HCT116 (cell line): ENCODE results near the gene SUPT3H. TPM values are rescaled to one million over a fixed set of nuclear protein-coding genes. Genes with fewer than 3 reads are reported as not detected.

ENCODE experiments used
- ATAC-seq: fragments of 200-7000 bp; cut with Tn5 transposase; 2 replicates; pipeline ENCODE4 v1.9.1; 2020; ENCODE audit warnings: mild to moderate bottlenecking, moderate library complexity
- BruUV-seq: library from RNA; stranded (reverse); fragments of 400-500 nt; replicated peaks from 2 replicates; lab custom pipeline; 2021; lab: Mats Ljungman, UMichigan
- CTCF ChIA-PET: fragments of 300-600 bp; sonication (Branson Sonifier 250); formaldehyde crosslinking; loops from one replicate; lab custom pipeline; 2021; ENCODE audit warnings: antibody characterized with exemption; lab: Charles Lee
- POLR2A ChIA-PET: fragments of 300-600, 350-600 bp; sonication (Branson Sonifier 250); formaldehyde crosslinking; loops from one replicate; lab custom pipeline; 2021; ENCODE audit warnings: antibody characterized with exemption; lab: Charles Lee
- RAD21 ChIA-PET, 2 experiments: fragments of 300-600 bp; sonication (Branson Sonifier 250); formaldehyde crosslinking; loops; one replicate each; lab custom pipeline; 2023; ENCODE audit warnings: low total read pairs in 2 of 2; ENCODE audit not compliant: uncharacterized antibody in 2 of 2, unreplicated experiment in 2 of 2, low non-redundant PET in 1 of 2; lab: Charles Lee
- DNase-seq: peaks from one replicate; pipeline ENCODE4 v3.0.0-alpha.2; 2010; ENCODE audit warnings: low read depth, low spot score
- H2AFZ ChIP-seq: fragments of 200-600 bp; shearing (Covaris generic), sonication (generic); 2 replicates; pipeline ENCODE4 v1.6.1; 2017; ENCODE audit warnings: low read depth, mixed run types, mixed read lengths, antibody characterized with exemption, low read length; ENCODE audit not compliant: poor library complexity, severe bottlenecking
- H3K27ac ChIP-seq: 2 replicates; pipeline ENCODE4 v1.5.1; 2012; ENCODE audit warnings: low read depth, low read length
- H3K27me3 ChIP-seq: fragments of 200-600 bp; sonication (generic); 2 replicates; pipeline ENCODE4 v1.6.1; 2016; ENCODE audit warnings: mixed run types, low read length, mixed read lengths; ENCODE audit not compliant: insufficient read depth
- H3K36me3 ChIP-seq, 2 experiments: fragments of 200-500 bp in 1 of 2; fragments of 200-600 bp in 1 of 2; sonication (Bioruptor generic) in 1 of 2; sonication (generic) in 1 of 2; 2 replicates each; pipeline versions ENCODE4 v1.5.1 to v1.6.1; 2014 to 2016; ENCODE audit warnings: low read length in 2 of 2, inconsistent platforms in 1 of 2, mixed read lengths in 1 of 2, mixed run types in 1 of 2; ENCODE audit not compliant: insufficient read depth in 2 of 2, control insufficient read depth in 1 of 2
- H3K4me1 ChIP-seq, 2 experiments: fragments of 200-600 bp in 1 of 2; sonication (generic) in 1 of 2; 2 replicates each; pipeline versions ENCODE4 v1.5.1 to v1.6.1; 2012 to 2017; ENCODE audit warnings: low read length in 2 of 2, inconsistent platforms in 1 of 2, mild to moderate bottlenecking in 1 of 2, mixed read lengths in 1 of 2, mixed run types in 1 of 2, moderate library complexity in 1 of 2; ENCODE audit not compliant: insufficient read depth in 2 of 2, control insufficient read depth in 1 of 2
- H3K4me2 ChIP-seq: fragments of 200-600 bp; sonication (generic); 2 replicates; pipeline ENCODE4 v1.6.1; 2017; ENCODE audit warnings: mixed run types, low read length, mixed read lengths
- H3K4me3 ChIP-seq, 2 experiments: fragments of 200-600 bp in 1 of 2; sonication (generic) in 1 of 2; replicated peaks in 1 of 2; 2 replicates each; pipeline ENCODE4 v1.5.1; 2011 to 2016; ENCODE audit warnings: low read length in 2 of 2, control low read depth in 1 of 2, low read depth in 1 of 2, mild to moderate bottlenecking in 1 of 2, mixed read lengths in 1 of 2, mixed run types in 1 of 2
- H3K79me2 ChIP-seq: fragments of 200-600 bp; sonication (generic); 2 replicates; pipeline ENCODE4 v1.6.1; 2017; ENCODE audit warnings: mild to moderate bottlenecking, mixed run types, low read length, moderate library complexity, mixed read lengths; ENCODE audit not compliant: insufficient read depth
- H3K9ac ChIP-seq: fragments of 200-600 bp; sonication (generic); 2 replicates; pipeline ENCODE4 v1.6.1; 2016; ENCODE audit warnings: low read length, mixed read lengths
- H3K9me2 ChIP-seq: fragments of 200-600 bp; sonication (generic), shearing (Covaris generic); 2 replicates; pipeline ENCODE4 v1.6.1; 2017; ENCODE audit warnings: mixed run types, mild to moderate bottlenecking, moderate library complexity; ENCODE audit not compliant: insufficient read depth
- H3K9me3 ChIP-seq, 2 experiments: fragments of 200-500 bp in 1 of 2; fragments of 200-600 bp in 1 of 2; sonication (Bioruptor generic) in 1 of 2; sonication (generic) in 1 of 2; 2 replicates each; pipeline ENCODE4 v1.6.1; 2014 to 2017; ENCODE audit warnings: low read length in 2 of 2, mixed read lengths in 2 of 2, inconsistent platforms in 1 of 2, low read depth in 1 of 2, mild to moderate bottlenecking in 1 of 2, mixed run types in 1 of 2, moderate library complexity in 1 of 2; ENCODE audit not compliant: control insufficient read depth in 1 of 2, insufficient read depth in 1 of 2
- H4K20me1 ChIP-seq: fragments of 200-600 bp; sonication (generic), shearing (Covaris generic); 2 replicates; pipeline ENCODE4 v1.6.1; 2017; ENCODE audit warnings: mixed run types, mild to moderate bottlenecking, moderate library complexity; ENCODE audit not compliant: insufficient read depth
- CBX3 ChIP-seq: IDR thresholded peaks from 2 replicates; pipeline ENCODE4 v1.6.1; 2012; ENCODE audit warnings: low read depth
- POLR2A ChIP-seq: IDR thresholded peaks from 2 replicates; pipeline ENCODE4 v1.7.0; 2011; ENCODE audit warnings: borderline replicate concordance; ENCODE audit not compliant: insufficient read depth, insufficient read length; ENCODE audit errors: extremely low read depth
- RAD21 ChIP-seq: IDR thresholded peaks from 2 replicates; pipeline ENCODE4 v1.6.1; 2012; ENCODE audit warnings: low read depth, mild to moderate bottlenecking
- intact Hi-C: fragments of 100-400 bp; cut with micrococcal nuclease; formaldehyde crosslinking; loops from 2 replicates; pipeline ENCODE4 v1.10.0; 2022
- total RNA-seq: library from RNA; stranded (reverse); gene quantifications from one replicate; pipeline ENCODE4 v1.2.1, GENCODE V29; 2021; ENCODE audit not compliant: unreplicated experiment
- TF ChIP-seq, protein P1 (sequence below): IDR thresholded peaks from 2 replicates; pipeline ENCODE4 v1.6.1; 2012
- TF ChIP-seq, protein P2 (sequence below), 3 experiments: fragments of 200-600 bp in 1 of 3; sonication (generic) in 1 of 3; IDR thresholded peaks in 2 of 3; conservative IDR thresholded peaks in 1 of 3; 2 replicates each; pipeline ENCODE4 v1.5.1; 2012 to 2017; ENCODE audit warnings: low read depth in 2 of 3, low read length in 2 of 3, antibody characterized with exemption in 1 of 3, borderline replicate concordance in 1 of 3, control low read depth in 1 of 3, mild to moderate bottlenecking in 1 of 3, mixed read lengths in 1 of 3, mixed run types in 1 of 3, moderate library complexity in 1 of 3; ENCODE audit not compliant: insufficient read depth in 1 of 3
- TF ChIP-seq, protein P3 (sequence below): IDR thresholded peaks from 2 replicates; pipeline ENCODE4 v1.6.1; 2012

SUPT3H gene
- total RNA-seq, 1 experiment from 2014 or later, result 7.4 TPM

DNA sequence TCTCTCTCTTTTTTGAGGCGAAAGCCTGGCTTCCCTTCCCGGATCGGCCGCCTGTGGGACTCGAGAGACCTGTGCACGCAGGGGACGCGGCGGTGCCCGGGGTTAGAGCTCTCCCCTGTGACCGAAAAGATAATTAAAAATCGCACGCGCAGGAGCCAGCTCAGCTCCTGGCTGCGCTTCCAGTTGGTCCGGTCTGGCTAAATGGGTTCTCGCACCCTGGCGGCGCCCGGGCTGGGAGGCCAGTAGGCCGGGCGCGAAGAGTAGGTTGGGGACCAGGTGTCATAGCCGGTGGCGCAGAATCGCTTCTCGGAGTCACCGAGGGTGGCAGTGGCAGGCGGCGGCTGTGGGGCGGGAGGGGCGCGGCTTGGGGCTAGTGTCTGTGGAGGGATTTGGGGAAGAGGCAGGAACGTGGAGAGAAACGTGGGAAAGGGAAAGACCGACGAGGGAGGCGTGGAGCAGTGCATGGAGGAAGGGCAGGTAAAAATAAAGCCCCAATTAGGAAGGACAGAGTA is 41.9 kb upstream of the SUPT3H start:
- peak; percentile 73; the same call in 1 of the 2 replicates for TF ChIP-seq CBX3
- TF ChIP-seq, protein P1, sequence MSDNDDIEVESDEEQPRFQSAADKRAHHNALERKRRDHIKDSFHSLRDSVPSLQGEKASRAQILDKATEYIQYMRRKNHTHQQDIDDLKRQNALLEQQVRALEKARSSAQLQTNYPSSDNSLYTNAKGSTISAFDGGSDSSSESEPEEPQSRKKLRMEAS, result peak; percentile 67
- TF ChIP-seq, protein P2, sequence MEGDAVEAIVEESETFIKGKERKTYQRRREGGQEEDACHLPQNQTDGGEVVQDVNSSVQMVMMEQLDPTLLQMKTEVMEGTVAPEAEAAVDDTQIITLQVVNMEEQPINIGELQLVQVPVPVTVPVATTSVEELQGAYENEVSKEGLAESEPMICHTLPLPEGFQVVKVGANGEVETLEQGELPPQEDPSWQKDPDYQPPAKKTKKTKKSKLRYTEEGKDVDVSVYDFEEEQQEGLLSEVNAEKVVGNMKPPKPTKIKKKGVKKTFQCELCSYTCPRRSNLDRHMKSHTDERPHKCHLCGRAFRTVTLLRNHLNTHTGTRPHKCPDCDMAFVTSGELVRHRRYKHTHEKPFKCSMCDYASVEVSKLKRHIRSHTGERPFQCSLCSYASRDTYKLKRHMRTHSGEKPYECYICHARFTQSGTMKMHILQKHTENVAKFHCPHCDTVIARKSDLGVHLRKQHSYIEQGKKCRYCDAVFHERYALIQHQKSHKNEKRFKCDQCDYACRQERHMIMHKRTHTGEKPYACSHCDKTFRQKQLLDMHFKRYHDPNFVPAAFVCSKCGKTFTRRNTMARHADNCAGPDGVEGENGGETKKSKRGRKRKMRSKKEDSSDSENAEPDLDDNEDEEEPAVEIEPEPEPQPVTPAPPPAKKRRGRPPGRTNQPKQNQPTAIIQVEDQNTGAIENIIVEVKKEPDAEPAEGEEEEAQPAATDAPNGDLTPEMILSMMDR (IDR thresholded peaks at IDR 0.05 in 2 of 3, conservative IDR thresholded peaks at IDR 0.05 in 1 of 3; ENCODE audit: borderline replicate concordance in 1 of 3, insufficient read depth in 1 of 3, low read depth in 2 of 3, low read length in 2 of 3), result peak; percentile 29 to 79 (median 40); a peak in 5 of 6 replicates
- TF ChIP-seq, protein P3, sequence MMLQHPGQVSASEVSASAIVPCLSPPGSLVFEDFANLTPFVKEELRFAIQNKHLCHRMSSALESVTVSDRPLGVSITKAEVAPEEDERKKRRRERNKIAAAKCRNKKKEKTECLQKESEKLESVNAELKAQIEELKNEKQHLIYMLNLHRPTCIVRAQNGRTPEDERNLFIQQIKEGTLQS, result no peak
- peak; percentile 92 for TF ChIP-seq RAD21
- TF ChIP-seq POLR2A, result no peak
- TF ChIP-seq, all 23 proteins: peak for 4
- Histone ChIP-seq H4K20me1 (no peaks in the 10 kb centered on the region), H3K4me1 (peaks cover 8 to 40% of the 10 kb centered on the region in 2 experiments), H3K36me3 (no peaks in the 10 kb centered on the region), H2AFZ (peak overlapping the region; percentile 95), H3K79me2 (no peaks in the 10 kb centered on the region), H3K4me3 (peak overlapping the region; percentile 36 to 47), H3K27me3 (peaks cover 18% of the 10 kb centered on the region), H3K9ac (peak overlapping the region; percentile 23), H3K9me2 (no peaks in the 10 kb centered on the region), H3K4me2 (peak overlapping the region; percentile 100), H3K9me3 (no peaks in the 10 kb centered on the region), H3K27ac (no peak overlapping the region)
- POLR2A ChIA-PET, result interaction anchor here (1.0 kb wide), 1 partner anchor 789 kb away, joined by 5 read pairs; no protein-coding TSS in a partner anchor
- CTCF ChIA-PET, result interaction anchor here (0.7 to 2.7 kb wide), 7 partner anchors 42 to 944 kb away, joined by 3 to 18 read pairs (median 3); partner anchors contain the start of gene SUPT3H
- DNase-seq (peak; percentile 65), ATAC-seq (peak; percentile 76)
- intact Hi-C loops, result loop anchor here (2.0 to 5.0 kb wide), 3 partner anchors 332 to 765 kb away; no protein-coding TSS in a partner anchor
- BruUV-seq, result no TSS peak
- RAD21 ChIA-PET, result interaction anchor here (0.9 to 1.6 kb wide), 4 partner anchors 295 to 944 kb away, joined by 3 to 8 read pairs (median 4); no protein-coding TSS in a partner anchor
